NCI-H1694 (cell line): ENCODE results near the gene RBBP8NL.

Experiments used
- DNase-seq: peaks from one replicate; lab custom pipeline; 2025; lab: John Stamatoyannopoulos, UW

Gene RBBP8NL

GRCh38 chr20:62461157-62461556, 33.8 kb upstream of the RBBP8NL start:
- DNase-seq: no peak

GRCh38 chr20:62460678-62461077, 33.3 kb upstream of the RBBP8NL start:
- DNase-seq: no peak

- DNase-seq: no peak
Measured at GRCh38 chr20:62459488-62459887, 32.1 kb upstream of the RBBP8NL start.

DNA sequence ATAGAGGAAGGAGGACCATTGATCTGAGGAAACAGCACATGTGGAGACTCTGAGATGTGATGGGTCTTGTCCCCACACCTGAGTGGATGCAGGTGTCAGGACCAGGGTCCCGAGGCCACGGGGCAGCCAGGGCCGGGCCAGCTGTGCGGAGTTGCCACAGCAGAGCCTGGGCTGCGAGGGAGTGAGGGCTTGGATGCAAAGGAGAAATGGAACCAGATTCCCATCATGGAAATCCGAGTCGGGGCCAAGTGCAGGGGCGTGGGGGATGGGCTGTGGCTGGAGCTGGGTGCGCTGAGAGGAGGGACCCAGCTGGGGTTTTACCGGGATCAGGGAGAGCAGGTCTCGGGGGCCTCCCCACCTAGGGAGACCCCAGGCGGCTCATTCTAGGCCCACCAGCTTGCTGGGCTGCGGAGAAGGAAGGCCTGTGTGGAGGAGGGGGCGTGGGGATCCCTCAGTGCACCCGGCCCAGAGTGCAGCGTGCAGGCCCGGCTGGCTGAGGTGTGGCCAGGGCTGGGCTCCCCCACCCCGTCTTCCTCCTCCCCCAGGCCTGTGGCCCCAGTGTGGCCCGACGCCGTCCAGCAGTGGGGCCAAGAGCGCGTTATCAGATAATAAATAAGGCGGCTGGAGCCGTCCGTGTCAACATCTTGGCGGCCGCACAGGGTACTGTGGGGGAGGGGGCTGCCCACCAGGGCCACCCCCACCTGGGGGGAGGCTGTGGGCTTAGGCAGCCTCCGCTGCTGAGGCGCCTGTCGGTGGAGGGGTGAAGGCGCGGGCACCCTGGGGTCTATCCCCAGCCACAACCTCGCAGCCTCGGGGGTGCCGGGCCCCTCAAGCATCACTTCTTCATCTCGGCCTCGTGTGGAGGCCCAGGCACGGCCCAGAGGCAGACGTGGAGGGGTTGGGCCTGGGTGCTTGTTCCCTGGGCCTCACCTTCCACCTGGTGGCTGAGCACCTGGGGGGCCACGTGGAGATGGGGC, 31.2 kb upstream of the RBBP8NL start:
- no peak for DNase-seq

DNA sequence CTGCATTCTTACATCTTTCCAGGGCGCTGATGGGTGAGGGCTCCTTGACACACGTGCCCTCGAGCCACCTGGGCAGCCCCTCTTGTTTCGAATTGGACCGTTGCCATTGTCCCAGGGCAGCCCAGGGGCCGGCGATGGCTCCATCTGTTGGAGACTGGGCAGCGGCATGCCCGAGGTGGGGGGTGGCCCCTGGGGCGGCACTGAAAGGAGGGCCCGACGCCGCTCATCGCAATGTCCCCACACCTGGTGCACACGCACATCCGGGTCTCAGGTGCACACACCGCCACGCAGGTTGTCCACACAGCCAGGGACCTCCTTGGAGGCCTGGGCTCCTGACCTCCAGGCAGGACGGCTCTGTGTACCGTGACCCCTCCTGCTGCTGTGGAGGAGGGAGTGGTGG, 30.5 kb upstream of the RBBP8NL start:
- no peak for DNase-seq

- no peak for DNase-seq
Measured at GRCh38 chr20:62457098-62457497, 29.8 kb upstream of the RBBP8NL start.

GRCh38 chr20:62455929-62456328, 28.6 kb upstream of the RBBP8NL start:
- no peak for DNase-seq

GRCh38 chr20:62454904-62455636, 27.7 kb upstream of the RBBP8NL start:
- DNase-seq: no peak

- no peak for DNase-seq
Measured at GRCh38 chr20:62453186-62453808, 26.0 kb upstream of the RBBP8NL start.

GRCh38 chr20:62452475-62453095, 25.2 kb upstream of the RBBP8NL start:
- no peak for DNase-seq

GRCh38 chr20:62451970-62452369, 24.6 kb upstream of the RBBP8NL start:
- no peak for DNase-seq

- no peak for DNase-seq
Measured at GRCh38 chr20:62451156-62451767, 23.9 kb upstream of the RBBP8NL start.

DNA sequence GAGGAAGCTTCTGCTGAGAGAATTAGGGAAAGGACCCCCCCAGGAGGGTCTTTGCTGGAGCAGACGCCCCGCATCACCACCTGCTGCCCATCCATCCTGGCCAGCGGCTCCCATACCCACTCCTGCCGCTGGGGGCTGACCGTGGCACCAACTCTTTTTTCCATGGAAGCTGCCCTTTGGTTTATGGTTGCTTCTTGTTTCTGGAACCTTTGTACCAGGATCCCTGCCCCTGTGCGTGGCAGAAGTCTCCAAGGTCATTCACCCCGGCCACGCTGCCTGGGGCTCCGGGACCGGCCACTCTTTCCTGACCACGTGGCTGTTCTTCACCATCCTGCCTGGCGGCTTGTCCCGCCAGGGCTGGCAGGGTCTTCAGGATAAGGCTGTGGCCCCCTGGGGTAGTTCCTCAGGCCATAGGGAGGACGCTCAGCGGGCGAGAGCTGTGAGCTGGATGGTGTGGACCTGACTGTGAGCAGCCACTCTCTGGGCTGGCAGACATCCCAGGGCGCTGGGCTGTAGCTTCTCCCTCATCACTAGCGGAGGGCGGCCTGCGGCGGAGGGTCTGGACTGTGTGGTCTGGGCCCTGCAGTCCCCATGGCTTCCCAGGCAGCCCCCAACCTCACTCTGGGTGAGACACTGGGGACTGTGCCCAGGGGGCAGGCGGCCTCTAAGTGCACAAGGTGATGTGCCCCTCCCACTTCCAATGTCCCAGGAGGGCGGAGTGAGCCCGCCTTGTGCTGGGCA, 22.8 kb upstream of the RBBP8NL start:
- DNase-seq: no peak

DNA sequence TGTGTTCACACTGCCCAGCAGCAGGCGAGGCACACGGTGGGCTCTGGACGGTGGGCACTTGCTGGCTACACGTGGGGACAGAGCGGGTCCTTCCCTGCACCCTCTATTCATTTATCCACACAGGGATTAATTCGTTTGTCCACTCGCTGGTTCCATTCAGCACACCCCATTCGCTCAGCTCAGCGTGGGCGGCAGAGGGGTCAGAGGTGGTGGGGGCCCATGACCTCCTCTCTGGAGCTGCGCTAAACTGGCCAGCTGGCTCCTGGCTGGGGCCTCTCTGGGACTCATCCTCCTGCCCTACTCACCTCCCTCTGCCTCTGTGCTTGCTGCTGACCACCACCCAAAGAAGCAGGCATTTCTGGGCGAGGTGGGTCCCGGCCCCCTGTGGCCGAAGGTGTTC, 21.4 kb upstream of the RBBP8NL start:
- DNase-seq: no peak

- DNase-seq: no peak
Measured at GRCh38 chr20:62448038-62448437, 20.7 kb upstream of the RBBP8NL start.

DNA sequence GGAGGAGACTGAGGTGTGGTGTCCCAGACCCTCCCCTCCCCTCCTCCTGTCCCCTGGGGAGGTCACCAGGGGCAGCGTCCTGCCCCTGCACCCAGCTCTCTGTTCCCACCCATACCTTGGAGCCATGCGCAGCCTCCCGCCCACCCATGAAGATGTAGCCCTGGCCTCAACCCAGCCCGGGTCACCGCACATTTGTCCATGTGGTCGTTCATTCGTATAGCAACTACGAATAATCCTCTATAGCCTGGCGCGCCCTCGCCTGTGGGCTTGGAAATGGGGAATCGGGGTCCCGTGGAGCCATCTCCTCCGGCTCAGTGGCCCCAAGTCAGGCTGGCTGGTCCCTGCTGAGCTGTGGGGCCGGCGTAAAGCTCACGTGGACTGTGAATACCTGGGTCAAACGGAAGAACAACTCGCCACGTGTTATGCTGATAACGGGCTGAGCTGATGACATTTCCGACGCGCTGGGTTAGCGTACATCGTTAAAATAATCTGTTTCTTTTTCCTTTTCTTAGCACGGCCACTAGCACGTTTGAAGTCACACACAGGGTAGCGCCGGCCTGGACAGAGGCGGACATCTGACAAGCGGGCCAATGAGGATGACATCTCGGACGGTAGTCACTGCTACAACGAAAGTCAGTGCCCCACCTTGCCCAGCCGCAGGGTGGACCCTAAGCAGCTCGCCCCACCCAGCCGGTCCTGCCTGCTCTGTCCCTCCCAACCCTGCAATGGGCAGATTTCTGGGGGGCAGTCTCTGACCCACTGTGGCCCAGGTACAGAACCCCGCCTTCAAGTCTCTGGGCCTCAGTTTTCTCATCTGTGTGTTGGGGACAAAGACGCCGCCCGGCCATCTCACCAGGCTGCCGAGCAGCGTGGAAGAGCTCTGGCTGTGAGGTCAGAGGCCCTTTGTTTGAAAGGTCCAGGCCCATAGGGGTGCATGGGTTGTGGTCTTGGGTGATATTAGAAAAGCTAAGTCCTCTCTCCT, 19.8 kb upstream of the RBBP8NL start:
- no peak for DNase-seq

DNA sequence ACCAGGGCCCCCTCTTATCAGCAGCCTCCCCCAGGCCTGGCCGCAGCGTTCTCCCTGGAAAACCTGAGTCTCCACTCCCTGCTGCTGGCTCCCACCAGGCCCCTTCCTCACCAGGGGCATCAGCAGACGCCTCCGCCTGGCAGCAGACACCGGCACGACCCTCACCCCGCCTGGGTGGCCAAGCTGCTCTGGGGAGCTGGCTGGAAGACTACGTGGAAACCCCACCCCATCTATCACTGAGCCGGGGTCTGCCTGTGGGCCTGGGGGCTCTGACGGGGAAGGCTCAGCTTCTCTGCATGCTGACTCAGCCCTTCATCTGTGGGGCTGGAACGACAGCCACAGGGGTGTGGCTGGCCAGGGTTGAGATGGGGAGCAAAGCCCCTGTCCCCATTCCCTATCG, 19.1 kb upstream of the RBBP8NL start:
- no peak for DNase-seq

DNA sequence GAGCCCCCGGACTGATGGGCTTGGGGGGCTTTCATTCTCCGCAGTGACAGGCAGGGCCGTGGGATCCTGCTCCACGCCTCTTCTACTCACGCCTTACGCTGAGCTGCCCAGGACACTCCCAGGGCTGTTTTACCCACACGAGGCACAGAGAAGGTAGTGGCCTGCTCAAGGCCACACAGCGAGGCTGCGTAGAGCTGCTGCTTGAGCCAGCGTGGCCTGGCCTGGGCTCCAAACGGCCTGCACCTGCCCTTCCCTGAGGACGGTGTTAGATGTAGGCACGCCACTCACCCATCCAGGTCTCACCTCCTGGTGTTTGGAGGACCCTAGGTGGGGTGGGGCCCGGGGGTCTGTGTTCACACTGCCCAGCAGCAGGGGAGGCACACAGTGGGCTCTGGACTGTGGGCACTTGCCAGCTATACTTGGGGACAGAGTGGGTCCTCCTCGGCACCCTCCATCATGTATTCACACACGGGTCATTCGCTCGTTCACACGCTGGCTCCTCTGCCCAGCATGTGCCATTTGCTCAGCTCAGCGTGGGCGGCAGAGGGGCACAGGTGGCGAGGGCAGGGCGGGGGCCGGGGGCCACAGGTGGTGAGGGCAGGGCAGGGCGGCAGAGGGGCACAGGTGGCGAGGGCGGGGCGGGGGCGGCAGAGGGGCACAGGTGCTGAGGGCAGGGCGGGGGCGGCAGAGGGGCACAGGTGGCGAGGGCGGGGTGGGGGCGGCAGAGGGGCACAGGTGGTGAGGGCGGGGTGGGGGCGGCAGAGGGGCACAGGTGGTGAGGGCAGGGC, 18.4 kb upstream of the RBBP8NL start:
- no peak for DNase-seq

DNA sequence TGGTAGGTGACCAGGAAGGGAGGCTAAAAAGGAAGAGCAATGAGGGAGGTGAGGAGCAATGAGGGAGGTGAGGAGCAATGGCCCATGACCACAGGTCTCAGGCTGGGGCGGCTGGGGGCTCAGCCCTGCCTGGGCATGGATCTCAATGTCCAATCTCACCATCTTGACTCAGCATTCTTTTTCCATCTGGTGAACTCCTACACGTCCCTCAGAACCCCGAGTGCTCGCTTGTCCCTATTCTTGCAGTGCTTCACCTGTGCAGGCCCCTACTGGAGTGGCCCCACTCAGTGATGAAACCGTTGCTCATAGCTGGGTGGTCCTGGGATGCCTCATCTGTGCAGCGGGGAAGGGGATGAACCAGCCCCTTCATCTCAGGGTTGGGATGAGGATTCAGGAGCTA, 16.9 kb upstream of the RBBP8NL start:
- no peak for DNase-seq
